DMS79 (cell line): ENCODE results near the gene CEP170B.
"Not testable (repeated sequence)": the region's sequence is repeated elsewhere in the genome, so short reads cannot be mapped to it uniquely, and the experiment has no call there.

Source experiments
- DNase-seq: peaks from one replicate; lab custom pipeline; 2025; lab: John Stamatoyannopoulos, UW

Gene CEP170B

GRCh38 chr14:104865081-104865630, at the start of gene CEP170B:
TSS of gene CEP170B (plus strand) at chr14:104865268. CDS start at chr14:104868451, 3,183 bp downstream.
- DNase-seq = no peak

DNA sequence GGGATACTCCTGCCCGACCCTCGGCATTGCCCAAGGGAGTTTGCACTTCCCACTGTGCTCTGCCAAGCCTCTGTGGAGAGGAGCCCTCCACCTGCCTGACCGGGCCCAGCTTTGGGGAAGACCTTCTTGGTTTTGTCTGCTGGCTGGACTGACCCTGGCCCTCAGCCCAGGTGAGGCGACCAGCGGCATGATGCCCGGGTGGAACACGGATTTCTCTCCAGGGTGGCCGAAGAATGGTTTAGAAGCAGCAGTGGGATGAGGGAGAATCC, 48.5 kb upstream of the CEP170B start:
- DNase-seq = no peak

- DNase-seq = no peak
Observed at GRCh38 chr14:104817930-104818713, 46.9 kb upstream of the CEP170B start.

- no peak for DNase-seq
Observed at GRCh38 chr14:104818714-104819161, 46.3 kb upstream of the CEP170B start.

- DNase-seq = no peak
Observed at GRCh38 chr14:104819361-104819781, 45.7 kb upstream of the CEP170B start.

DNA sequence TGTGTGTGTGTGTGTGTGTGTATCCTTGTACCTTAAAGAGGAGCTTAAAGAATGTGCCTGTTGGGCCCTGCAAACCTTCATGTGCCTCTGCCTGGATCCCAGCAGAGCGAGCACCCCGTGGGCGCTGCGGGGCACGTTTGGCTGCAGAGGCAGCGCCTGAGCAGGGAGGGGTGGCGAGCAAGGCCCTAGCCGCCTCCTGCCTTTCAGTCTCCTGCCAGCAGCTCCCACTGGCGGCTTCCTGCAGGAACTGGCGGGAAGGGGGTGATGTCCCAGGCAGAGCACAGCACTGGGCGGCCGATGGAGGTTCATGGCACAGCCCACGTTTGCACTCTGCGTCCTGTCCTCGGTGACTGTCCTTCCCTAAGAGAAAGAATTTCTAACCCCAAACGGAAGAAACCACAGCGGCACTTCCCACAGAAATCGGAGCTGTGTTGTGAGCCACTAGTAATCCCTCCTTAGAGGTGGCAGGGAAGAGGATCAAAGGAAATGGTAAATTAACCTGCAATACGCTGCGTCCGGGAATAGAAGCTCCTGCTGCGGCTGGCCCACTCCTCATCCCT, 44.3 kb upstream of the CEP170B start:
- DNase-seq = no peak

GRCh38 chr14:104821229-104821945, 43.7 kb upstream of the CEP170B start:
- no peak for DNase-seq

DNA sequence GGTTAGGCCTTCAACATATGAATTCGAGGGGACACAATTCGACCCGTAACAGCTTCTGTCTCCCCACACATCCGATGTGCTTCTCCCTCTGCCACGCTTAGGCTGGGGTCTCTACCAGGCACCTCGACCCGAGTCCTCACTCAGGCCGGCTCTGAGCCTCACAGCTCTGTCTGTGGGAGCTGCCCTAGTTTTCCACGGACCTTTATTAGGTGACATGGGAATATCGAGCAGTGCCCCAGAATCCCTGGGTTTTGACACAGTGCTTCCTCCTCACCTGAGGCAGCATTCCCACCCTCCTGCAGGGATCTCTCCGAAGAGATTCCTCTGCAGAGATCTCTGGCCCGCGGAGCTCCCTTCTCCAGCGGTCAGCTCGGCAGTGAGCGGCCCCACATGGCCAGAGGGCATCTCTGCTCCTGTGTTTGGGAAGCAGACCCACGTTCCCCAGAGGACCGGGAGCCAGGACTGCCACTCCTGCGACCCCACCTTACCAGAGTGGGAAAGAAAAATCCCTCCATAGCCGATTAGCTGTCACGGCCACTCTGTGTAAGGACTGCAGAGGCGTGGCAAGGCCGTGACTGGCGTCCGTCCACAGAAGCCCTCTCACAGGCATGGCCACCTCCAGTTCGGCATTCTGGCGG, 43.0 kb upstream of the CEP170B start:
- no peak for DNase-seq

GRCh38 chr14:104822821-104823615, 42.0 kb upstream of the CEP170B start:
- DNase-seq = no peak

DNA sequence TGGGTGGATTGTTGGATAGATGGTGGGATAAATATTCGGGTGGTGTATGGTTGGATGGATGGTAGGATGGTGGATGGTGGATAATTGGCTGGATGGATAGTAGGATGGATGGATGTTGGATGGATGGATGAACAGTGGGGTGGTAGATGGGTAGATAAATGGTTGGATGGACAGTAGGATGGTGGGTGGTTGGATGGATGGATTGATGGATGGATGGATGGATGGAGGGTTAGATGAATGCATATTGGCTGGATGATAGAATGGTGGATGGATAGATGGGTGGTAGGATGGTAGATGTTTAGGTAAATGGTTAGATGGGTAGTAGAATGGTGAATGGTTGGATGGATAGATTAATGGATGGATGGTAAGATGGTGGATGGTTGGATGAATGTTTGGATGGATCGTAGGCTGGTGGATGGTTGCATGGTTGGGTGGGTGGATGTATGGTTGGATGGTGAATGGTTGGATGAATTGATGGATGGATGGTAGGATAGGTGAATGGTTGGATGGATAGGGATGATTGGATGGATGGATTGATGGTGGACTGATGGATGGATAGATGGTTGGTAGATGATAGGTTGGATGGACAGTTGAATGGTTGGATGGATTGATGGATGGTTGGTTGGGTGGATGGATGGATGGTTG, 40.6 kb upstream of the CEP170B start:
- DNase-seq = no peak

DNA sequence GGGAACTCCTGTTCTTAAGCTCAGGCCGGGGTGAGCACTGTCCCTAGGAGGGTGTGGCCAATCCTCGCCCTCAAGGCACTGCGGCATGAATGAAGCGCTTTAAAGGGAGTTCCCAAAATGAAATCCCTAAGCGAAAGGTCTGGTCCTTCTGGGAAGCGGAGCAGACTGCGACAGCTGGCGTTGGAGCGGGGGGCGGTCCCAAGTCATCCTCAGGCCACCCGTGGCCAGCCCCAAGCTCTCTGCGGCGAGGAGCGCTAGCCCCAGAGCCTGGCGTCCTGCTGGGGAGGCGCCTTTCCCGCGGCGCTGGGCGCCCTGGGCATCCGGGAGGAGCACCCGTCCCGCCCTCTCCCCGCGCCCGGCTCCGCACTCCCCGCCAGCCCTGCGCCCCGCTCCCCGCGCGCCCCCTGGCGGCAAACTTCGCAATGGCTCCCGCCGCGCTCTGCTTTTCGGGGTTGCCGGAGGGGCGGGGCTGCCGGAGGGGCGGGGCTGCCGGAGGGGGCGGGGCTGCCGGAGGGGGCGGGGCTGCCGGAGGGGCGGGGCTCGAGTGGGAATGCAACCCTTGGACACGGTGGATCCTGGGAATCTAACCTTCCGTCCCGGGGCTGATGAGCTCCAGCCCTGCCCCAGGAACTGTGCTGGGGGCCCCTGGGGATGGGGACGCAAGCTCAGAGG, 38.7 kb upstream of the CEP170B start:
- peak; percentile 70 for DNase-seq

DNA sequence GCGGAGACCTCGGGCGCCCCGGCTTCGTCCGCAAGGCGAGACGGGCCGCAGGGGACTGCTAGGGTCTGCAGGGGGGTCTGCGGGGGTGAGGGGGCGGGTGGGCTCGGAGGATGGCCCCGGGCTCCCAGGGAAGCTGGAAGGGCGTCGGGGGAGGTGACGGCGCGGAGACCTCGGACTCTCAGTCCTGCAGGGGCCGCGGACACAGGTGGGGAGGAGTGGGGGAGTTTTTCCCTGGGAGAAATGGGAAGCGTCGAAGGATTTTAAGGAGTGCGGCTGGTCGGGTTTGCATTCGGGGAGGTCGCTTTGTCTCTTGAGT, 38.2 kb upstream of the CEP170B start:
- no peak for DNase-seq

GRCh38 chr14:104827177-104828055, 37.7 kb upstream of the CEP170B start:
- DNase-seq = peak; percentile 79

GRCh38 chr14:104830781-104831180, 34.3 kb upstream of the CEP170B start:
- no peak for DNase-seq

GRCh38 chr14:104836171-104836935, 28.7 kb upstream of the CEP170B start:
- DNase-seq = not testable (repeated sequence)

- DNase-seq = no peak
Observed at GRCh38 chr14:104841730-104842129, 23.3 kb upstream of the CEP170B start.

DNA sequence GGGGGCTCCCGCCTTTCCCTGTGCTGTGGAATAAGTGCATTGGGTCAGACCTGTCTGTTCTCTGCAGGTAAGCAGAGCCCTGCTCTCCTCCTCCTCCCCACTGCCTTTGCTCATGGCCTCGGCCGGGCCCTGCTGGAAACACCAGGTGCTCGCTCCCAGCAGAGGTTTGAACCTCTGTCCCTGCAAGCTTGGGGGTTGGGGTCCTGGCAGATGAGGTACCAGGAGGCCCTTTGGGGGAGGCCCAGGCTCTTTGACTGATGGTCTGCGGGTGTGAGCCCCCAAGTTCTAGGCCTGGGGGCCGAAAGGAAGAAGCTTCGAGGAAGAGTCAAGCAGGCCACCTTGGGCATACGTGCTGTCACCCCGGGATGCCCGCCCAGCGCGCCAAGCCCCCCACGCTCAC, 22.1 kb upstream of the CEP170B start:
- DNase-seq = no peak

- peak; percentile 50 for DNase-seq
Observed at GRCh38 chr14:104843442-104844305, 21.4 kb upstream of the CEP170B start.
